Neural cell (in vitro differentiated cells): Measurements from ENCODE around the gene MOB3B. TPM values are rescaled to one million over a fixed set of nuclear protein-coding genes. Genes with fewer than 3 reads are reported as not detected.
"Not testable (repeated sequence)": the region's sequence is repeated elsewhere in the genome, so short reads cannot be mapped to it uniquely, and the experiment has no call there.

Experiments used
- H2AFZ ChIP-seq: fragments of 200-600, 300-800 bp; sonication (generic), shearing (Covaris generic); 2 replicates; pipeline ENCODE4 v1.6.0; 2014; ENCODE audit warnings: low read depth, mild to moderate bottlenecking, antibody characterized with exemption, low read length, moderate library complexity
- H3F3A ChIP-seq: fragments of 200-600 bp; shearing (Covaris generic); 2 replicates; pipeline ENCODE4 v1.6.1; 2016; ENCODE audit warnings: mild to moderate bottlenecking, moderate library complexity, mixed read lengths, antibody characterized with exemption, low read length; ENCODE audit not compliant: insufficient read depth, poor library complexity, severe bottlenecking
- H3K27ac ChIP-seq: fragments of 200-600, 300-800 bp; sonication (generic), shearing (Covaris generic); 2 replicates; pipeline ENCODE4 v1.5.1; 2014; ENCODE audit warnings: mild to moderate bottlenecking, low read length, moderate library complexity
- H3K27me3 ChIP-seq: fragments of 300-800, 200-600 bp; sonication (generic), shearing (Covaris generic); 2 replicates; pipeline ENCODE4 v1.6.0; 2014; ENCODE audit warnings: mild to moderate bottlenecking, low read depth, low read length, moderate library complexity; ENCODE audit not compliant: insufficient read depth
- H3K36me3 ChIP-seq: fragments of 300-800, 200-600 bp; sonication (generic), shearing (Covaris generic); 2 replicates; pipeline ENCODE4 v1.5.1; 2014; ENCODE audit warnings: mild to moderate bottlenecking, antibody characterized with exemption, low read length, moderate library complexity; ENCODE audit not compliant: insufficient read depth
- H3K4me2 ChIP-seq: fragments of 300-800, 200-600 bp; sonication (generic), shearing (Covaris generic); 2 replicates; pipeline ENCODE4 v1.6.0; 2014; ENCODE audit warnings: mild to moderate bottlenecking, low read length
- H3K4me3 ChIP-seq: fragments of 300-800, 200-600 bp; sonication (generic), shearing (Covaris generic); 2 replicates; pipeline ENCODE4 v1.5.1; 2014; ENCODE audit warnings: mild to moderate bottlenecking, low read length, moderate library complexity
- H3K79me2 ChIP-seq: fragments of 200-600 bp; shearing (Covaris generic); replicated peaks from 2 replicates; pipeline ENCODE4 v1.6.0; 2014; ENCODE audit warnings: mild to moderate bottlenecking, low read length, moderate library complexity; ENCODE audit not compliant: insufficient read depth
- H3K9ac ChIP-seq: fragments of 300-800, 200-600 bp; sonication (generic), shearing (Covaris generic); 2 replicates; pipeline ENCODE4 v1.6.1; 2016; ENCODE audit warnings: mild to moderate bottlenecking, low read length, mixed read lengths
- H3K9me2 ChIP-seq: fragments of 200-600 bp; shearing (Covaris generic); 2 replicates; pipeline ENCODE4 v1.6.1; 2016; ENCODE audit warnings: mild to moderate bottlenecking, low read length, mixed read lengths; ENCODE audit not compliant: insufficient read depth
- H3K9me3 ChIP-seq: fragments of 200-600, 300-800 bp; sonication (generic), shearing (Covaris generic); 2 replicates; pipeline ENCODE4 v1.6.1; 2016; ENCODE audit warnings: mild to moderate bottlenecking, mixed run types, low read length, moderate library complexity, mixed read lengths
- H4K20me1 ChIP-seq: fragments of 200-600 bp; shearing (Covaris generic); 2 replicates; pipeline ENCODE4 v1.6.1; 2016; ENCODE audit warnings: mild to moderate bottlenecking, mixed run types; ENCODE audit not compliant: insufficient read depth
- EP300 ChIP-seq: fragments of 450-650 bp; conservative IDR thresholded peaks from 2 replicates; pipeline ENCODE4 v1.6.1; 2014; ENCODE audit warnings: antibody characterized with exemption, mild to moderate bottlenecking, moderate library complexity; ENCODE audit not compliant: poor library complexity, severe bottlenecking
- EZH2 ChIP-seq: fragments of 200-600, 300-800 bp; shearing (Covaris generic), sonication (generic); IDR thresholded peaks from 2 replicates; pipeline ENCODE4 v1.6.1; 2014; ENCODE audit warnings: antibody characterized with exemption, low read length, borderline replicate concordance, mild to moderate bottlenecking; ENCODE audit not compliant: insufficient read depth, poor library complexity, severe bottlenecking
- MXI1 ChIP-seq: fragments of 450-650 bp; conservative IDR thresholded peaks from 2 replicates; pipeline ENCODE4 v1.6.1; 2014; ENCODE audit warnings: antibody characterized with exemption, mild to moderate bottlenecking; ENCODE audit not compliant: poor library complexity, severe bottlenecking
- POLR2AphosphoS5 ChIP-seq: IDR thresholded peaks from 2 replicates; pipeline ENCODE4 v1.6.1; 2012
- RAD21 ChIP-seq: fragments of 450-650 bp; conservative IDR thresholded peaks from 2 replicates; pipeline ENCODE4 v1.6.1; 2014; ENCODE audit warnings: antibody characterized with exemption, mild to moderate bottlenecking, moderate library complexity
- SMC3 ChIP-seq: fragments of 450-650 bp; conservative IDR thresholded peaks from 2 replicates; pipeline ENCODE4 v1.6.1; 2014; ENCODE audit warnings: antibody characterized with exemption, mild to moderate bottlenecking, moderate library complexity; ENCODE audit not compliant: poor library complexity
- TAF1 ChIP-seq: IDR thresholded peaks from 2 replicates; pipeline ENCODE4 v1.6.1; 2012; ENCODE audit warnings: low read depth
- polyA plus RNA-seq: library from polyadenylated mRNA; depleted of rRNA; stranded (reverse); fragments of >200 nt; gene quantifications from 2 replicates; pipeline ENCODE4 v1.2.3, GENCODE V29; 2014
- TF ChIP-seq, protein P1 (sequence below): fragments of 450-650 bp; IDR thresholded peaks from 2 replicates; pipeline ENCODE4 v1.5.1; 2014; ENCODE audit warnings: antibody characterized with exemption, mild to moderate bottlenecking, moderate library complexity; ENCODE audit not compliant: poor library complexity, severe bottlenecking
- TF ChIP-seq, protein P2 (sequence below): IDR thresholded peaks from 2 replicates; pipeline ENCODE4 v1.6.1; 2012; ENCODE audit warnings: borderline replicate concordance

The MOB3B gene
- polyA plus RNA-seq, 1 donor from 2014 or later: 1.8 TPM

DNA sequence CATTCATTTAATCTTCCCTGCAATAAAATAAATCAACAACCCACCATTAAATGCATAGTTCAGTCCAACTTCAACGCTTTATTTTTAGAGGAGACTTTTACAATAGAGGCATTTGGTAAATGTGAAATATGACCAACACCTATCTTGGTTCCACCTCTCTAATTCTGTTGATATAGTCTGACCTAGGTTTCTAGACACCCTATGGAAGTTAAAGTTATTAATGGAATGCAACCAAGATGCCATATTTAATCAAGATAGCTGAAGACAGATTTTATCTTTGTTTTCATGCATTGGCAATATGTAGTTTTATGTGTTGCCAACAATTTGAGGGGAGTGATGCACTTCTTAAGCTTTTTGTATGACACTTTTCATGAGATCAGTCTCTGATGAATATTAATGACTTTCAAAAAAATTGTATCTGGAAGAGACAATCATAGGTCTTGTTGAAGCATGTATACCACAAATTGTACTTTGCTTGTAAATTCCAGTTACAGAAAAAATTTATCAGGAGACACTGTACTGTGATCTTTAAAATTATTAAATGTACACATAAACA lies 107.3 kb downstream of the MOB3B start:
- H3K9ac ChIP-seq: no peak overlapping the region
- H3K27me3 ChIP-seq: no peaks in the 10 kb centered on the region
- no peaks in the 10 kb centered on the region for H4K20me1 ChIP-seq
- no peak overlapping the region for H3K4me3 ChIP-seq
- no peaks in the 10 kb centered on the region for H3K9me2 ChIP-seq
- H2AFZ ChIP-seq: no peak overlapping the region
- H3K79me2 ChIP-seq: no peaks in the 10 kb centered on the region
- H3K36me3 ChIP-seq: no peaks in the 10 kb centered on the region
- no peaks in the 10 kb centered on the region for H3F3A ChIP-seq
- TF ChIP-seq POLR2AphosphoS5 (no peak), SMC3 (no peak), EP300 (no peak)
- H3K27ac ChIP-seq: no peak overlapping the region
- H3K4me2 ChIP-seq: no peak overlapping the region
- no peaks in the 10 kb centered on the region for H3K9me3 ChIP-seq

DNA sequence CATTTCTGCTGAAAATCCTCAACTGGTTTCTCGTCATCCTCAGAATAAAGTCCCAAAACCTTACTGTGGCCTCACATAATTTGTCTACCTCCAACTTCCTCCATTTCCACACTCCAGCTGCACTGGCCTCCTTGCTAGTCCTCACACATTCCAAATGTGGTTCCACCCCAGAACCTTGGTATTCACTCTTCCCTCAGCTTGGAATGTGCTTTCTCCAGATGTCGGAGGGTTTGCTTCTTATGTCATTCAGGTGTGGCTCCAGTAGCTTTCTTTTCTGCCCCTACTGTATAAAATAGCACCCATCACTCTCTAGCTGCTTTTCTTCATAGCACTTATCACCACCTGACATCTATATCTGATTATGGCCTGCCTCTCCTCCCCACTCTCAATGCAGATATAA lies 108.0 kb downstream of the MOB3B start:
- H3K79me2 ChIP-seq: no peaks in the 10 kb centered on the region
- H4K20me1 ChIP-seq: no peaks in the 10 kb centered on the region
- no peak overlapping the region for H3K9ac ChIP-seq
- TF ChIP-seq SMC3: no peak
- TF ChIP-seq TAF1: no peak
- TF ChIP-seq, protein P1, sequence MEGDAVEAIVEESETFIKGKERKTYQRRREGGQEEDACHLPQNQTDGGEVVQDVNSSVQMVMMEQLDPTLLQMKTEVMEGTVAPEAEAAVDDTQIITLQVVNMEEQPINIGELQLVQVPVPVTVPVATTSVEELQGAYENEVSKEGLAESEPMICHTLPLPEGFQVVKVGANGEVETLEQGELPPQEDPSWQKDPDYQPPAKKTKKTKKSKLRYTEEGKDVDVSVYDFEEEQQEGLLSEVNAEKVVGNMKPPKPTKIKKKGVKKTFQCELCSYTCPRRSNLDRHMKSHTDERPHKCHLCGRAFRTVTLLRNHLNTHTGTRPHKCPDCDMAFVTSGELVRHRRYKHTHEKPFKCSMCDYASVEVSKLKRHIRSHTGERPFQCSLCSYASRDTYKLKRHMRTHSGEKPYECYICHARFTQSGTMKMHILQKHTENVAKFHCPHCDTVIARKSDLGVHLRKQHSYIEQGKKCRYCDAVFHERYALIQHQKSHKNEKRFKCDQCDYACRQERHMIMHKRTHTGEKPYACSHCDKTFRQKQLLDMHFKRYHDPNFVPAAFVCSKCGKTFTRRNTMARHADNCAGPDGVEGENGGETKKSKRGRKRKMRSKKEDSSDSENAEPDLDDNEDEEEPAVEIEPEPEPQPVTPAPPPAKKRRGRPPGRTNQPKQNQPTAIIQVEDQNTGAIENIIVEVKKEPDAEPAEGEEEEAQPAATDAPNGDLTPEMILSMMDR: no peak
- TF ChIP-seq POLR2AphosphoS5: no peak
- no peak for TF ChIP-seq EP300
- TF ChIP-seq MXI1: no peak
- TF ChIP-seq EZH2: no peak
- no peak for TF ChIP-seq RAD21
- TF ChIP-seq, protein P2, sequence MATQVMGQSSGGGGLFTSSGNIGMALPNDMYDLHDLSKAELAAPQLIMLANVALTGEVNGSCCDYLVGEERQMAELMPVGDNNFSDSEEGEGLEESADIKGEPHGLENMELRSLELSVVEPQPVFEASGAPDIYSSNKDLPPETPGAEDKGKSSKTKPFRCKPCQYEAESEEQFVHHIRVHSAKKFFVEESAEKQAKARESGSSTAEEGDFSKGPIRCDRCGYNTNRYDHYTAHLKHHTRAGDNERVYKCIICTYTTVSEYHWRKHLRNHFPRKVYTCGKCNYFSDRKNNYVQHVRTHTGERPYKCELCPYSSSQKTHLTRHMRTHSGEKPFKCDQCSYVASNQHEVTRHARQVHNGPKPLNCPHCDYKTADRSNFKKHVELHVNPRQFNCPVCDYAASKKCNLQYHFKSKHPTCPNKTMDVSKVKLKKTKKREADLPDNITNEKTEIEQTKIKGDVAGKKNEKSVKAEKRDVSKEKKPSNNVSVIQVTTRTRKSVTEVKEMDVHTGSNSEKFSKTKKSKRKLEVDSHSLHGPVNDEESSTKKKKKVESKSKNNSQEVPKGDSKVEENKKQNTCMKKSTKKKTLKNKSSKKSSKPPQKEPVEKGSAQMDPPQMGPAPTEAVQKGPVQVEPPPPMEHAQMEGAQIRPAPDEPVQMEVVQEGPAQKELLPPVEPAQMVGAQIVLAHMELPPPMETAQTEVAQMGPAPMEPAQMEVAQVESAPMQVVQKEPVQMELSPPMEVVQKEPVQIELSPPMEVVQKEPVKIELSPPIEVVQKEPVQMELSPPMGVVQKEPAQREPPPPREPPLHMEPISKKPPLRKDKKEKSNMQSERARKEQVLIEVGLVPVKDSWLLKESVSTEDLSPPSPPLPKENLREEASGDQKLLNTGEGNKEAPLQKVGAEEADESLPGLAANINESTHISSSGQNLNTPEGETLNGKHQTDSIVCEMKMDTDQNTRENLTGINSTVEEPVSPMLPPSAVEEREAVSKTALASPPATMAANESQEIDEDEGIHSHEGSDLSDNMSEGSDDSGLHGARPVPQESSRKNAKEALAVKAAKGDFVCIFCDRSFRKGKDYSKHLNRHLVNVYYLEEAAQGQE: no peak
- no peak overlapping the region for H2AFZ ChIP-seq
- H3K36me3 ChIP-seq: no peaks in the 10 kb centered on the region
- H3K4me3 ChIP-seq: no peak overlapping the region
- H3K27ac ChIP-seq: no peak overlapping the region
- no peak overlapping the region for H3K4me2 ChIP-seq
- no peaks in the 10 kb centered on the region for H3K9me2 ChIP-seq
- no peaks in the 10 kb centered on the region for H3K27me3 ChIP-seq
- no peaks in the 10 kb centered on the region for H3K9me3 ChIP-seq
- no peaks in the 10 kb centered on the region for H3F3A ChIP-seq

DNA sequence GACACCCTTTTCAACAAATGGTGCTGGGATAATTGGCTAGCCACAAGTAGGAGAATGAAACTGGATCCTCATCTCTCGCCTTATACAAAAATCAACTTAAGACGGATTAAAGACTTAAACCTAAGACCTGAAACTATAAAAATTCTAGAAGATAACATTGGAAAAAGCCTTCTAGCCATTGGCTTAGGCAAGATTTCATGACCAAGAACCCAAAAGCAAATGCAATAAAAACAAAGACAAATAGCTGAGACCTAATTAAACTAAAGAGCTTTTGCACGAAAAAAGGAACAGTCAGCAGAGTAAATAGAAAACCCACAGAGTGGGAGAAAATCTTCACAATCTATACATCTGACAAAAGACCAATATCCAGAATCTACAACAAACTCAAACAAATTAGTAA lies 110.1 kb downstream of the MOB3B start:
- not testable (repeated sequence) for H3K4me3 ChIP-seq, H3K9me2 ChIP-seq, H3K27ac ChIP-seq, H3K36me3 ChIP-seq, H3K9ac ChIP-seq, H3K79me2 ChIP-seq, H4K20me1 ChIP-seq, H3K27me3 ChIP-seq, H2AFZ ChIP-seq, H3F3A ChIP-seq, H3K4me2 ChIP-seq, H3K9me3 ChIP-seq
